ENCODE results near the gene NAA25. TPM values are rescaled to one million over a fixed set of nuclear protein-coding genes. Genes with fewer than 3 reads are reported as not detected.
A peak's percentile ranks its signal among the peaks of the same experiment; 100 is the strongest.

NAA25 gene
- total and polyA plus RNA-seq, 3 experiments from 2014 or later: 18.4 to 41.5 (median 39.0) TPM

GRCh38 chr12:111978545-111978944 lies 130.0 kb downstream of the NAA25 start:
- H3K27ac ChIP-seq (ENCODE audit: low read depth, low read length): peak overlapping the region; percentile 10
- no peaks in the 10 kb centered on the region for H3K27me3 ChIP-seq (ENCODE audit: insufficient read depth, low read length, poor library complexity, severe bottlenecking)
- ChIA-PET CTCF (no interaction called here), POLR2A (no interaction called here)
- H3K36me3 Mint-ChIP-seq: peaks cover 5 to 44% (median 11%) of the 10 kb centered on the region in 3 donors
- no peak overlapping the region for H3K4me3 ChIP-seq (ENCODE audit: low read length)
- no peak overlapping the region for H3K4me3 Mint-ChIP-seq
- peak overlapping the region in 3 of 8 donors; percentile 13 to 47 (median 40) for H3K27ac Mint-ChIP-seq
- no peaks in the 10 kb centered on the region for H3K36me3 ChIP-seq (ENCODE audit: insufficient read depth, low read length)
- H3K9me3 Mint-ChIP-seq: no peaks in the 10 kb centered on the region
- DNase-seq: no peak
- H3K4me1 Mint-ChIP-seq: peaks cover 40 to 80% (median 50%) of the 10 kb centered on the region in 3 donors
- H3K9me3 ChIP-seq (ENCODE audit: low read length): no peaks in the 10 kb centered on the region
- H3K27me3 Mint-ChIP-seq: no peaks in the 10 kb centered on the region
- H3K4me1 ChIP-seq (ENCODE audit: insufficient read depth, low read length): no peaks in the 10 kb centered on the region

GRCh38 chr12:111976860-111977259 lies 131.7 kb downstream of the NAA25 start:
- Mint-ChIP-seq H3K9me3 (no peaks in the 10 kb centered on the region), H3K36me3 (peaks cover 5 to 44% (median 13%) of the 10 kb centered on the region in 3 donors), H3K27me3 (no peaks in the 10 kb centered on the region), H3K4me3 (no peak overlapping the region), H3K27ac (peak overlapping the region in 3 of 8 donors; percentile 7 to 46 (median 38)), H3K4me1 (peaks cover 47 to 81% (median 62%) of the 10 kb centered on the region in 3 donors)
- ChIA-PET CTCF (interaction anchor here (0.7 kb wide), 1 partner anchor 32 kb away, joined by 3 read pairs; no protein-coding TSS in a partner anchor), POLR2A (no interaction called here)
- H3K4me1 ChIP-seq (ENCODE audit: insufficient read depth, low read length): no peaks in the 10 kb centered on the region
- H3K27me3 ChIP-seq (ENCODE audit: insufficient read depth, low read length, poor library complexity, severe bottlenecking): no peaks in the 10 kb centered on the region
- no peak overlapping the region for H3K27ac ChIP-seq (ENCODE audit: low read depth, low read length)
- no peak overlapping the region for H3K4me3 ChIP-seq (ENCODE audit: low read length)
- no peaks in the 10 kb centered on the region for H3K9me3 ChIP-seq (ENCODE audit: low read length)
- no peak for DNase-seq
- H3K36me3 ChIP-seq (ENCODE audit: insufficient read depth, low read length): no peaks in the 10 kb centered on the region

Other genes starting within 250 kb of the NAA25 start
- gene TMEM116, start 95.6 kb downstream of the NAA25 start, total RNA-seq: 10 to 100 TPM; 13.1 to 13.7 TPM
- gene TMEM116, start 95.6 kb downstream of the NAA25 start, polyA plus RNA-seq: 28.4 TPM
- 10 to 100 TPM; 87.4 to 88.0 TPM for gene ERP29, start 95.4 kb downstream of the NAA25 start, total RNA-seq
- 188 TPM for gene ERP29, start 95.4 kb downstream of the NAA25 start, polyA plus RNA-seq
- 10 to 100 TPM; 34.5 TPM for gene TRAFD1, start 16.8 kb upstream of the NAA25 start, total RNA-seq
- 55.6 TPM for gene TRAFD1, start 16.8 kb upstream of the NAA25 start, polyA plus RNA-seq